ENCODE data around the gene RNU6-9.
A peak's percentile ranks its signal among the peaks of the same experiment; 100 is the strongest.

The RNU6-9 gene

GRCh38 chr19:899336-900042 is 6.2 kb downstream of the RNU6-9 start:
- DNase-seq = no peak

- no peak for DNase-seq
These were observed 6.7 kb downstream of the RNU6-9 start for GRCh38 chr19:900043-900301.

GRCh38 chr19:900302-901111 is 7.2 kb downstream of the RNU6-9 start:
- DNase-seq = no peak

GRCh38 chr19:901216-902092 is 8.2 kb downstream of the RNU6-9 start:
- DNase-seq = no peak

GRCh38 chr19:902093-902370 is 8.7 kb downstream of the RNU6-9 start:
- no peak for DNase-seq

- no peak for DNase-seq
These were observed 9.4 kb downstream of the RNU6-9 start for GRCh38 chr19:902446-903226.

- no peak for DNase-seq
These were observed 10.0 kb downstream of the RNU6-9 start for GRCh38 chr19:903266-903797.

- no peak for DNase-seq
These were observed 11.3 kb downstream of the RNU6-9 start for GRCh38 chr19:904545-904944.

GRCh38 chr19:906480-906879 is 13.2 kb downstream of the RNU6-9 start:
- DNase-seq = no peak

GRCh38 chr19:907183-907853 is 14.0 kb downstream of the RNU6-9 start:
- no peak for DNase-seq

- DNase-seq = no peak
These were observed 18.1 kb downstream of the RNU6-9 start for GRCh38 chr19:911197-912033.

GRCh38 chr19:912181-913079 is 19.1 kb downstream of the RNU6-9 start:
- no peak for DNase-seq

GRCh38 chr19:913080-913748 is 19.9 kb downstream of the RNU6-9 start, which contains the start of gene R3HDM4:
R3HDM4 (minus strand) TSS chr19:913219; CDS start chr19:913157, 62 bp downstream.
- peak; percentile 83 to 88 for DNase-seq

GRCh38 chr19:916645-917322 is 23.5 kb downstream of the RNU6-9 start:
- DNase-seq = peak; percentile 52 to 55

GRCh38 chr19:917323-918151 is 24.3 kb downstream of the RNU6-9 start, which contains the start of gene KISS1R:
KISS1R (plus strand) TSS chr19:917333; CDS start chr19:917503, 170 bp downstream.
- no peak for DNase-seq

- no peak for DNase-seq
These were observed 24.8 kb downstream of the RNU6-9 start for GRCh38 chr19:918152-918437.

- no peak for DNase-seq
These were observed 25.4 kb downstream of the RNU6-9 start for GRCh38 chr19:918481-919198.
